Bone marrow (tissue), 2 donors: ENCODE results near the gene LPCAT4.

Experiments
- DNase-seq, 2 donors: peaks; one replicate each; lab custom pipeline; 2025; lab: John Stamatoyannopoulos, UW

LPCAT4 gene

DNA sequence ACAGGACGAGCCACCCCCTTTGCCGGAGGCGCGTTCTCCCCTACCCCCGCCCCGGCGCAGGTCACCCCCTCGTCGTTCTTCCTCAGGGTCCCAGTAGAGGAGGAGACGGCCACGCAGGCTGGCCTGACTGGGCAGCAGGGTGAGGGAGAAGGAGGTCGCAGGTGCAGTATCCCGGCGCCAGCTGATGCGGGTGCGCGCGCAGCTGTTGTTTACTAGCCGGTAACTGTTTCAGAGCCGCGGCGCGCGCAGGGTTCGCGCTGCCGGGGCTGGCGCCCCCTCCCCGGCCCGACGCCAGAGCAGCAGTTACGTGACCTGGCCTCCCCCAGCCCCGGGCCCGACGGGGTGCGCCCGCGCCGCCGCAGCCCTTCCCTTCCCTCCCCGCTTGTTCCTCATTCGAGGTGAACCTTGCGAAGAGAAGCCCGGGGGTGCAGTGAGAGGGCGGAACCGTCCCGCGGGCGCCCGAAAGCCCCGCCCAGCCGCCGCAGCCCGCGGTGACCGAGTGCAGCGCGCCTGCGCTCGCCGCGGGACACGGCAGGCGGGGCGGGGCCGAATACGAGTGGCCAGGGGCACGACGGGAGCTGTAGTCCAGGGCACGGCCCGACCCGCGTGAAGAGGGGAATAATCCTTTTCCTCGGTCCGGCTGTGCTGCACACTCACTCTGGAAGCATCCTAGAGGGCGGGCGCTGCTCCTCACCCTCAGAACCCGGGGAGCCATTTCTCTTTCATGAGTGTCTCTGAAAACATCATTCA is 29.3 kb downstream of the LPCAT4 start, which contains the start of gene SLC12A6:
Gene SLC12A6 (minus strand): TSS at position 225 of the 750 bp plus-strand sequence. CDS start 1,101 bp downstream, outside the sequence.
- peak; percentile 70 to 81 for DNase-seq

DNA sequence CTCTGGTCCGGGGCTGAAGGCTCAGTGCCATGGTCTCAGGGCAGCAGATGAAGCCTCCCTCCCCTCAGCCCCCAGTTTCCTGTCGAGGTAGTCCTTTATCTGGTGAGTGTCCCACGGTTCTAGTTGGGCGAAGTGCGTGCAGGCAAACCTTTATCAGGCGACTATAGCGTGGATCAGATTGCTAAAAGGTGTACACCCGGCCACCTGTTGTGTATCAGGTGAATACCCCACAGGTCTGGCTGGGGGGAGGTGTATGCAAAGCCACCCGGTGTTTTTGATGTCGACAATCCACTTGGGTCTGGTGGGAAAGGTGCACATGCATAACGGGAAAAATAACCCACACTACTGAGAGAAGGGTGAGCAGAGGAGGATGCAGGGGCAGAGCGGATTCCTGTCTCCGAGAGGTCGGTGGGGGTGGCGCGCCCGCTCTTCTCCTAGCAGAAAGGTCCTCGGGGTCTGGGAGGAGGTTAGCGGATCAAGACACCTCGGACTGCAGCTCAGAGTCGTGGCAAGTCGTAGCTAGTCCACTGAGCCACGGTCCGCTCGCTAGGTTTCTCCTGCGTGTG is 29.9 kb downstream of the LPCAT4 start:
- DNase-seq, result no peak

DNA sequence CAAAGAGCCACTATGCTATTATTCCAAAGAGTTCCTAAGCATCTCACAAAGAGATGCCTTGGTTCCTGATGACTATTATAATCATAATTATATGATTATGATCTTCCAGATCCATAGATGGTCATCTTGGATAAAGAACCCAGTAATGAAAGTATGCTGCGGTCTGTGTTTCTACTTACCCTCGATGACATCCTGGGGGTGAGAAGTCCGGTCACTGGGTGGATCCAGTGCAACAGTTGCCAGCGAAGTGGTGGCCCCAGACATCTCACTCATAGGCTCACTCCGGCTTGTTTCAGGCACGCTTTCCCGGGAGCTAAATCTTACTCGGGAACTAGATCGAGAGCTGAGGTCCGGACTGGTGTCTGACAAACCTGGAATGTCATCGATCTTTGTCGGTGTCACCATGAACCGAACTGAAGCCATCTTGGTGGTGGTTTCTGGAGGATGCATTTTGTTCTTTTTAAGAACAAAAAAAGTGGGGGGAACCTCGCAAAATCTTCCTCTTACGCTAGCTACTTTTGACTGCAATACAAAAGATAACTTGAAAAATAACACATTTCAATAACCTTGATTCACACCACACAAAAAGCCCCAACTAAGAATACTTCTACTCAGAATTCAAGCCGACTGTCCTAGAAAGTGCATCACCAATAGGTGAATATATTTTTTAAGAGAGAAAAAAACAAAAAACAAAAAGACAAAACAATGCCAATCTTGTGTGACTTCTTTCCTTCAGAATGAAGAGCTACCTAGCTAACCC is 30.6 kb downstream of the LPCAT4 start:
- no peak for DNase-seq

DNA sequence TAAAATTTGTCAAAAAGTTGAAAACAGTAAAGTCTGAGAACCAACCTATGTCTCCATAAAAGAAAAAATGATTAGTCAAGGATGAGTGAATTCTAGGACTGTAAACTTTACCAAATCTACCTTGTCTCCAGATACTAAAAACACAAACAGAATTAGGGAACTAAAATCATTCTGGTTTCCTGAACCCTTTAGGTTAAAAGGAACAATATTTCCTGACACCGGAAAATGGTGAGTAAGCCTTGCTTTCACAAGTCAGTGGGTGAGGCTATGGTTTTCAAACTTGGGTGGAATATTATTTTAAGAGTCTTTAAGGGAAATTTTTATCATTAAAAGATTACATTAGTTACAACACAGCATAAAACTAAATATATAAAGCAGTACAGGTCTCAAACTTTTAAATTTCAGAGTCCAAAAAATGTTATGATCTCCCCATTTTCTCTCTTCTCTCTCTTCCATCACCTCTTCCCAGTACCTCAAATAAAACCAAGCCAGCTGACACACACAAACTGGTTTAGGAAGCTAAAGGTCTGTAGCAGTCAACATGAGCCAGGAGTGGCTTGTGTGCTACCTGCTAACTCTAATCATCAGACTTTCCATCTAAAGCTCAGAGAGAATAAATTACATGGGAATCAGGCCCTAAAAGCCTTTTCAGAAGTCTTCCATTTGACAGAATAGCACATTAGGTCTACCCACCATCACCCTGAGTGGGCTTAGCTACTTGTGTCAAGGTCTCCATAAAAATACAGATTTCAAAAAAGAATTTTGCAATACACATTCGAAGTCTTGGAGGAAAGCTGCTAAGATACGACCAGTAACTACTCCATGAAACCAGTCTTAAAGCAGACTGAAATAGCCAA is 31.6 kb downstream of the LPCAT4 start:
- peak in 1 of 2 donors; percentile 81 for DNase-seq

DNA sequence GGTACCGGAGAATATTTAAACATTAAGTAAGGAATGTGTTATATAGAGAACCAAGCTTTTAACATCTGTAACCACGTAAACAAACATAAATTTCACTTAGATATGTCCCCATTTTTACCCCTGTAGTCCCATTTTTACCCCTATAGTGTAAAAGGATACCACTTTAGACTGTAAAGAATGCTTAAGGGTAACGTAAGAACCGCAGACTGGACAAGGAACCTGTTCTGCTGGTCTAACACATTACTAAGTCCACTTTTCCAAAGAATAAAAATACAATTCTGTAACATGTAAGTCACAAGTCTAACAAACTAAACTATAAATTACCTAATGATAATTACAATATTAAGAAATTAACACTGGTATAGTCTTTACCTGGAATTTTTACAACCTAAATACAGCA is 32.3 kb downstream of the LPCAT4 start:
- DNase-seq, result no peak

DNA sequence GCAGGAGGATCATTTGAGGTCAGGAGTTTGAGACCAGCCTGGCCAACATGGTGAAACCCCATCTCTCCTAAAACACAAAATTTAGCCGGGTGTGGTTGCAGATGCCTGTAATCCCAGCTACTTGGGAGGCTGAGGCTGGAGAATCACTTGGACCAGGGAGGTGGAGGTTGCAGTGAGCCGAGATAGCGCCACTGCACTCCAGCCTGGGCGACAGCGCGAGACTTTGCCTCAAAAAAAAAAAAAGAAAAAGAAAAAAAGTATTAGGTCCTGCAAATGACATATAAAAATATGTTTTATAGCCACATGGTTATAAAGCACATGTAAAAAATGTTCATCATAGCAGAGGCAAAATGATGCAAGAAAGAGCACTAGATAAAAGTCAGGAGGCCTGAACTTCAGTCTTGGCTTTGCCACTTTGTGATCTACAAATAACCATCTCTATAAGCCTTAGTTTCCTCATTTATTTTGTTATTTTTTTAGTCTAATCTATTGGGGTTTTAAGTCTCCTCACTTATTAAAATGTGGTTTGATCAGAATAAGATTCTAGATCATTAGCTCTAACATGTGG is 34.4 kb downstream of the LPCAT4 start:
- no peak for DNase-seq

DNA sequence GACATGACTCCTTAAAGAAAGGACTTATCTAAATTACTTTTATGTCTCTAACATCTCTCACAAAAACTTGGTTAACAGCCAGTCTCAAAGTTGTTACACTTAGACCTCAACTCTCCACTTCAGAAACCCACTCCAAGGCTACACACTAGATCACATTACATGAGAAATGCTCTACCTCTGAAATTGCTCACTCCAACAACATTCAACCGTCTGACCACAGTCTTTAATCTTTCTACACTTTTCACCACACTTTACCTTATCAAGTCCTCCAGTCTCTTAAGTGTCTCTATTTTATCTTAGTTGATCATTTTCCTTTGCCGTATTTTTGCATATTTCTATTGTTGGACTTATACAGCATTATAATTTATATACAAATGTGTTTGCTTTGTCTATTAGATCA is 35.2 kb downstream of the LPCAT4 start:
- no peak for DNase-seq

DNA sequence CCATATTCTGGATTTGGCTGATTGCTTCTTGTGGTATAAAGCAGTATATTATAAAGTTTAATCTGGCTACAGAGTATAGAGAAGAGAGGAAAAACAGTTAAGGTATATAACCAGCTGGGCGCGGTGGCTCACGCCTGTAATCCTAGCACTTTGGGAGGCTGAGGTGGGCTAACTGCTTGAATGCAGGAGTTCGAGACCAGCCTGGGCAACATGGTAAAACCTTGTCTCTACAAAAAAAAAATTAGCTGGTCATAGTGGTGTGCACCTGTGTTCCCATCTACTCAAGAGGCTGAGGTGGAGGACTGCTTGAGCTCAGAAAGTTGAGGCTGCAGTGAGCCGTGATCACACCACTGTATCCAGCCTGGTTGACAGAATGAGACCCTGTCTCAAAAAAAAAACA is 36.7 kb downstream of the LPCAT4 start:
- no peak for DNase-seq

DNA sequence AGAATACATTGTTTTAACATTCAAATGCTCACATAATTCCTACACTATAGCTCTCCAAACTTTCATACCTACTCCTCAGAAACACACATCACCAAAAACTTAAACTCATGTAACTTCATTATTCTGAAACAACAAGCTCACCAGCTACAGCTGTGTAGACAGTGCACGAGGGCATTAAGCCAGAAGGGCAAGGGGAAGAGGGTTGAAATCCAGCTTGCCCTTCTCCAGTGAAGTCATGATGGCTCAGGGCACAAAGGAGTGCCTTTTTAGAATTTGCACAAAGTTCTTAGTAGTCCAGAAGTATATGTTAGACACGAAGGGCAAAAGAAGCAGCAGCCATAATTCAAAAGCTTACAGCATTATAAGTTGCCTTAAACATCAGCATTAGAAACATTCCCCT is 38.0 kb downstream of the LPCAT4 start:
- DNase-seq, result no peak

DNA sequence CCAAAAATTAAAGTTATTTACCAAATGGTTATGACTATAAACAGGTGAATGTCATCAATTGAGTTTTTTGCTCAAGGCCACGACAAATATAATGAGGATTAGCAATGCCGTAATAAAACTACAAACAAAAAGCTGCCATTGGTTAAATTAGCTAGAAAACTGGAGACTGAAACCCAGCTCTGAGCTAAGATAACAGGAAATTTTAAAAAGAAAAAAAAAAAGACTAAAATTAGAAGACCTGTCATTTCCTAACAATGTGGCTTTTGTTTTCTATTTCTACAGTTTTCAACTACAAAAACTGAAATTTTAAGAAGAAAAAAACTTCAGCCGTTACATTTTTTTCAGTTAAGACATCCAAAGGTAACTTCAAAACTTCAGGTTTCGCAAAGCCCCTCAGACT is 39.1 kb downstream of the LPCAT4 start:
- DNase-seq, result peak in 1 of 2 donors; percentile 10

DNA sequence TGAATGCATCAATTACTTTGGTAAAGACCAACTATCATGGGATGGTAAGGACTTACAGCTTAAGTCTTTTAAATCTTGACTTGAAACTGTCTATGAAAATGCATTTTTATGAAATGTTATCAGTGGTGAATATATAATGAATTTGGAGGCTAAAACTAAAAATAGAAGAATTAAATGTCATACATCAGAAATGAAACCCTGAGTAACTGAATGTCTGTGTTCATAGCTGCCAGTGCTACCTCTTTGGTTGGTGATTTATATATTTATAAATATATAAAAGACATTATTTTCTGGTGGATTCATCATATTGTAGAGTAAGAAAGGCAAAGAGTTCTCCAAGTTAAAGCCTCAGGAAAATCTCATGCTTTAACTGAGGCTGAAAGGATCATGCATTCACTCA is 41.6 kb downstream of the LPCAT4 start:
- no peak for DNase-seq

DNA sequence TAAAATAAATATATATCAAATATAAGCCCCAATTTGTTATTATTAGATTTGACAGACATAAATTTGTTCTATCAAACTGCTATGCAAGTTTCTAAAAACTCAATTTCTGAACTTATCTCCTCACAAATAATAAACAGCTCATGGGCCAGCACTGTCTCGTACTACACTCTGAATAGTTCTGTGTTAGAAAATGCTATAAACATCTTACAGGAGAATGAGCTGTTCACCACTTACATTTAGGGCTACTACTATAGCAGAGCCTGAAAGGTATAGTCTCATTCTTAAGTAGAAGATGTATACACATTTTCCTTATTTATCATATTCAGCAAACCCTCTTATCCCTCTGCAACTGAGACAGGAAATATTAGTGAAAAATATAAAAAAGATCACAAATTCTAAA is 42.1 kb downstream of the LPCAT4 start:
- DNase-seq, result no peak

DNA sequence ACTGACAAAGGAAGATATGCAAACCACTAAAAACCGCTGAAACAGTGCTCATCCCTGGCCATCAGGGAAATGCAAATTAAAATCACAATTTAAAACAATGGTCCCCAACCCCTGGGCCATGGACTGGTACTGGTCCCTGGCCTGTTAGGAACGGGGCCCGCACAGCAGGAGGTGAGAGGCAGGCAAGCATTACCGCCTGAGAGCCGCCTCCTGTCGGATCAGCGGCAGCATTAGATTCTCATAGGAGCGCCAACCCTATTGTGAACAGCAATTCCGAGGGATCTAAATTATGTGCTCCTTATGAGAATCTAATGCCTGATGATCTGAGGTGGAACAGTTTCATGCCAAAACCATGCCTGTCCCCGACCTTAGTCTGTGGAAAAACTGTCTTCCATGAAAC is 43.8 kb downstream of the LPCAT4 start:
- no peak for DNase-seq

DNA sequence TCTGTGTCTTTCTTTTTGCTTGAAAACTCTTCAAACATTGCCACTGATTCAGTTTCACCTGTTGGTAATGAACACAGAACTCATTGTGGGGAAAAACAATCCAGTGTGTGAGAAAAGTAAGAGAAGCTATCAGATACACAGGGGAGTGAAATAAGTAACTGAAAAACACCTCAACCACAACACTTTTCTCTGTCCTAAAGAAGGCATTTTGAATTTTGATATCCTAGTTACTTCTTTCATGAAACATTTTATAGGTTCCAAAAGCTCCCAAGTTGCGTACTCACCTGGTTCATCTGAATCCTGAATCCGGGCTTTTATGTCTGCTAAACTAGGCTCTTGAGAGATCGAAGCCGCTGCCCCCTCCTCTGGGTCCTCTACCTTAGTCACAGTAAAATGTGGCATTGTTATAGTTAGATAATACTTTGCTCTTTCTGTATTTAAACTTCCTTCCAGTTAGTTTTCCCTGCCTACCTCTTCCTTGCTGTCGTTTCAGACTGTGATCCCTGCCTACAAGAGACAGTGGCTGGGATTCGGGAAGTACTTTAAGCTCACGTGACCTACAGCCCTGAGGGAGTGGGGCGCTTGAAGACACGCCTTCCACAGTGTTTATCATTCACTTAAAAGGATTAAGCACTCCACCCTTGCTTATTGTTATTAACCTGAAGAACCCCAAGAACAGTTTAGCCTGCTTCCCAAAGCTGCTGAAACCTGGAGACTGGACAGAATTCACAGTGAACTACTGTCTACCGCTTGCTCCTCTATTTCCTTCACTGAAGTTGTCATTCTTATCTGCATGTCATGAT is 48.5 kb downstream of the LPCAT4 start:
- peak in 1 of 2 donors; percentile 51 for DNase-seq

DNA sequence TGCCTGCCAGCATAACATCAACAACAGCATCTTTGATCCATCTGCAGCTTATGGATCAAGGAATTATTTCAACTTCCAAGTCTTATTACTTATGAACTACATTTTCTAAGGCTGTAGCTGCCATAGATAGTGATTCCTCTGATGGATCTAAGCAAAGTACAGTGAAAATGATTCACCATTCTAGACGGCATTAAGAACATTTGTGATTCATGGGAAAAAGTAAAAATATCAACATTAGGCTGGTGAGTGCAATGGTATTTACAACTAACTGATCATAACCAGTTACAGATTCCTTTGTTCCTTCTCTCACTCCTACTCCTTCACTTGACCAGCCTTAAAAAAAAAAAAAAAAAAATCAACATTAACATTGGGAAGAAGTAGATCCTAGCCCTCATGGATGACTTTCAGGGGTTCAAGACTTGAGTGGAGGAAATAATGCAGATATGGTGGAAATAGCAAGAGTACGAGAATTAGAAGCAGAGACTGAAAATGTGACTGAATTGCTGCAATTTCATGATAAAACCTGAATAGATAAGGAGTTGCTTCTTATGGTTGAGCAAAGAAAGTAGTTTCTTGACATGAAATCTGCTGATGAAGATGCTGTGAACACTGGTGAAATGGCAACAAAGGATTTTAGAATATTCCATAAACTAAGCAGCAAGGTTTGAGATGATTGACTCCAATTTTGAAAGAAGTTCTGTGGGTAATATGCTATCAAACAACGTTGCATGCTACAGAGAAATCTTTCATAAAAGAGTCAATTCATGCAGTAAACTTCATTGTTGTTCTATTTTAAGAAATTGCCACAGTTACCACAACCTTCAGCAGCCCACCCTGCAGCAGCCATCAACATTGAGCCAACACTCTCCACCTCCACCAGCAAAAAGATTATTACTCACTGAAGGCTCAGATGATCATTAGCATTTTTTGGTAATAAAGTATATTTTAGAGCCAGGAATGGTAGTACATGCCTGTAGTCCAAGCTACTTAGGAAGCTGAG is 52.2 kb downstream of the LPCAT4 start:
- no peak for DNase-seq

DNA sequence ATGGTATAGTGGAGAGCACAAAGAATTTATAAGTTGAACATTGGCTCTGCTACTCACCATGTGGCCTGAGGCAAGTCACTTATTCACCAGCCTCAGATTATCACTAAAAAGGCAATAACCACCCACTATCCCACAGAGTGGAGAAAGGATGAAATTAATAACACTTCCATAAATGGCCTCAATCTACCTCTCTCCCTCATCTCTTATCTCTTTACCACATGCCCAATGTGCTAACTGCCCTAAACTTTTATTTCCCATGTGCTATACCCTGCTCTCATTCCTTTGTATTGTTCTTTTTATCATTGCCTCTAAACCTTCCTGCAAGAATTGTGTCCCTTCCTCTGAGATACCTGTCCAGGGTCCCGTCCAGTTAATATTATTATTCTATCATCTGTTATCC is 55.4 kb downstream of the LPCAT4 start:
- no peak for DNase-seq
